Measurements from ENCODE around the gene SERPIND1. TPM values are rescaled to one million over a fixed set of nuclear protein-coding genes. Genes with fewer than 3 reads are reported as not detected.

Gene SERPIND1
- total RNA-seq, 4 donors from 2014 or later = 2.6 TPM; not detected in 3

GRCh38 chr22:20783844-20784723 is 10.2 kb downstream of the SERPIND1 start:
- Histone ChIP-seq H3K27me3 (no peaks in the 10 kb centered on the region), H3K27ac (no peak overlapping the region), H3K4me3 (replicated peaks in 1 of 3) (no peak overlapping the region), H3K4me1 (peaks cover 5 to 10% of the 10 kb centered on the region in 2 donors), H3K9me3 (no peaks in the 10 kb centered on the region), H3K36me3 (peaks cover 1 to 3% of the 10 kb centered on the region in 2 donors)
- peak; percentile 44 to 53 for DNase-seq
- WGBS, 2 donors = 71 to 78% methylated on average over 14 of the region's 14 CpGs
- TF ChIP-seq POLR2A (IDR thresholded peaks at IDR 0.05) = no peak
- TF ChIP-seq CTCF (IDR thresholded peaks at IDR 0.05) = peak in 5 of 6 experiments; percentile 39 to 68 (median 48)
- intact Hi-C loops (cut with DNase I) = no loop called here

- intact Hi-C loops (cut with DNase I) = no loop called here
- WGBS, 2 donors = 92 to 95% methylated on average over 3 of the region's 3 CpGs
- peaks cover 5 to 10% of the 10 kb centered on the region in 2 donors for H3K4me1 ChIP-seq
- no peak for TF ChIP-seq POLR2A (IDR thresholded peaks at IDR 0.05)
- TF ChIP-seq CTCF (IDR thresholded peaks at IDR 0.05) = no peak
- no peak overlapping the region for H3K27ac ChIP-seq
- peaks cover 0 to 6% of the 10 kb centered on the region in 2 donors for H3K36me3 ChIP-seq
- H3K4me3 ChIP-seq (replicated peaks in 1 of 3) = no peak overlapping the region
- no peaks in the 10 kb centered on the region for H3K9me3 ChIP-seq
- no peak for DNase-seq
- no peaks in the 10 kb centered on the region for H3K27me3 ChIP-seq
Observed at GRCh38 chr22:20785415-20785814, 11.5 kb downstream of the SERPIND1 start.

GRCh38 chr22:20786048-20786447 is 12.1 kb downstream of the SERPIND1 start:
- peaks cover 0 to 6% of the 10 kb centered on the region in 2 donors for H3K36me3 ChIP-seq
- H3K9me3 ChIP-seq = no peaks in the 10 kb centered on the region
- H3K4me1 ChIP-seq = peaks cover 5 to 10% of the 10 kb centered on the region in 2 donors
- WGBS, 2 donors = 91 to 93% methylated on average over 8 of the region's 8 CpGs
- H3K4me3 ChIP-seq (replicated peaks in 1 of 3) = no peak overlapping the region
- TF ChIP-seq CTCF (IDR thresholded peaks at IDR 0.05) (no peak), POLR2A (IDR thresholded peaks at IDR 0.05) (no peak)
- H3K27me3 ChIP-seq = no peaks in the 10 kb centered on the region
- intact Hi-C loops (cut with DNase I) = no loop called here
- DNase-seq = no peak
- H3K27ac ChIP-seq = no peak overlapping the region

GRCh38 chr22:20786536-20786979 is 12.6 kb downstream of the SERPIND1 start:
- 81 to 87% methylated on average over 10 of the region's 10 CpGs for WGBS, 2 donors
- H3K36me3 ChIP-seq = peaks cover 0 to 9% of the 10 kb centered on the region in 2 donors
- H3K4me1 ChIP-seq = peaks cover 5 to 10% of the 10 kb centered on the region in 2 donors
- no peak for TF ChIP-seq CTCF (IDR thresholded peaks at IDR 0.05)
- no peak for TF ChIP-seq POLR2A (IDR thresholded peaks at IDR 0.05)
- no peak for DNase-seq
- no peaks in the 10 kb centered on the region for H3K27me3 ChIP-seq
- no peak overlapping the region for H3K27ac ChIP-seq
- H3K9me3 ChIP-seq = no peaks in the 10 kb centered on the region
- intact Hi-C loops (cut with DNase I) = no loop called here
- no peak overlapping the region for H3K4me3 ChIP-seq (replicated peaks in 1 of 3)

GRCh38 chr22:20787223-20787622 is 13.3 kb downstream of the SERPIND1 start:
- WGBS, 2 donors = 94 to 100% methylated on average over 4 of the region's 4 CpGs
- no peak overlapping the region for H3K27ac ChIP-seq
- no peak for TF ChIP-seq CTCF (IDR thresholded peaks at IDR 0.05)
- TF ChIP-seq POLR2A (IDR thresholded peaks at IDR 0.05) = no peak
- H3K27me3 ChIP-seq = no peaks in the 10 kb centered on the region
- no peaks in the 10 kb centered on the region for H3K9me3 ChIP-seq
- H3K4me3 ChIP-seq (replicated peaks in 1 of 3) = no peak overlapping the region
- H3K36me3 ChIP-seq = peaks cover 2 to 15% of the 10 kb centered on the region in 2 donors
- intact Hi-C loops (cut with DNase I) = no loop called here
- H3K4me1 ChIP-seq = peaks cover 5 to 10% of the 10 kb centered on the region in 2 donors
- DNase-seq = no peak

Data from thyroid gland (tissue), 4 donors.